HG03196 (cell line): Measurements from ENCODE around the gene LRP8.

ENCODE experiments used
- ATAC-seq: cut with Tn5 transposase; IDR thresholded peaks from one replicate; pipeline ENCODE4 v1.9.1; 2021; ENCODE audit not compliant: unreplicated experiment

LRP8 gene

GRCh38 chr1:53328009-53328461 lies at the start of gene LRP8:
Gene LRP8, minus strand, starts transcription at chr1:53328070. Its CDS starts 158 bp downstream, at chr1:53327912.
- ATAC-seq, result peak; percentile 38

GRCh38 chr1:53377438-53377841 lies 49.6 kb upstream of the LRP8 start:
- no peak for ATAC-seq

- ATAC-seq, result no peak
These were observed 49.0 kb upstream of the LRP8 start for GRCh38 chr1:53376742-53377437.

GRCh38 chr1:53376041-53376461 lies 48.2 kb upstream of the LRP8 start:
- no peak for ATAC-seq

- ATAC-seq, result no peak
These were observed 47.6 kb upstream of the LRP8 start for GRCh38 chr1:53375440-53375839.

- no peak for ATAC-seq
These were observed 45.4 kb upstream of the LRP8 start for GRCh38 chr1:53373246-53373645.

GRCh38 chr1:53372501-53372951 lies 44.7 kb upstream of the LRP8 start:
- ATAC-seq, result no peak

- ATAC-seq, result no peak
These were observed 44.0 kb upstream of the LRP8 start for GRCh38 chr1:53371851-53372250.

GRCh38 chr1:53371121-53371666 lies 43.3 kb upstream of the LRP8 start:
- ATAC-seq, result no peak

GRCh38 chr1:53370369-53370961 lies 42.6 kb upstream of the LRP8 start:
- ATAC-seq, result no peak

GRCh38 chr1:53369761-53370160 lies 41.9 kb upstream of the LRP8 start:
- no peak for ATAC-seq

GRCh38 chr1:53369034-53369750 lies 41.3 kb upstream of the LRP8 start:
- ATAC-seq, result no peak

GRCh38 chr1:53368314-53369033 lies 40.6 kb upstream of the LRP8 start:
- ATAC-seq, result no peak

- peak; percentile 85 for ATAC-seq
These were observed 39.8 kb upstream of the LRP8 start for GRCh38 chr1:53367503-53368313.

- ATAC-seq, result no peak
These were observed 39.1 kb upstream of the LRP8 start for GRCh38 chr1:53366901-53367502.

- ATAC-seq, result no peak
These were observed 37.7 kb upstream of the LRP8 start for GRCh38 chr1:53365437-53366063.

- no peak for ATAC-seq
These were observed 35.2 kb upstream of the LRP8 start for GRCh38 chr1:53362851-53363642.

- ATAC-seq, result no peak
These were observed 34.4 kb upstream of the LRP8 start for GRCh38 chr1:53362270-53362669.
